Activated naive CD8-positive, alpha-beta T cell treated with anti-CD3 and anti-CD28 coated beads, Interleukin-2, amount 10 ng/mL, durations not matched to agents 7 days and 5 days (primary cell): ENCODE results near the gene ZMYND11. TPM values are rescaled to one million over a fixed set of nuclear protein-coding genes. Genes with fewer than 3 reads are reported as not detected.

ENCODE experiments used
- ATAC-seq: fragments of 150-1000 bp; cut with Tn5 transposase; one replicate; pipeline ENCODE4 v1.10.0; 2021; ENCODE audit warnings: low read depth, moderate library complexity
- POLR2A ChIA-PET: fragments of 350-600 bp; sonication (Branson Sonifier 250); formaldehyde crosslinking; loops from one replicate; lab custom pipeline; 2021; ENCODE audit warnings: antibody characterized with exemption; lab: Charles Lee
- DNase-seq: peaks from one replicate; pipeline ENCODE4 v3.0.0; 2021
- H3K27ac Mint-ChIP-seq: one replicate; pipeline ENCODE4 v1.8.0; 2022; ENCODE audit warnings: mild to moderate bottlenecking, mixed read lengths
- H3K27me3 Mint-ChIP-seq: one replicate; pipeline ENCODE4 v1.8.0; 2022; ENCODE audit warnings: mild to moderate bottlenecking, moderate library complexity, mixed read lengths
- H3K36me3 Mint-ChIP-seq: one replicate; pipeline ENCODE4 v1.8.0; 2021; ENCODE audit warnings: mild to moderate bottlenecking, mixed read lengths
- H3K4me1 Mint-ChIP-seq: one replicate; pipeline ENCODE4 v1.8.0; 2021; ENCODE audit warnings: mixed read lengths
- H3K4me3 Mint-ChIP-seq: one replicate; pipeline ENCODE4 v1.8.0; 2022; ENCODE audit warnings: mild to moderate bottlenecking, moderate library complexity, mixed read lengths
- H3K9me3 Mint-ChIP-seq: one replicate; pipeline ENCODE4 v1.8.0; 2021; ENCODE audit warnings: mixed read lengths
- total RNA-seq, 2 experiments: library from RNA; stranded (reverse); gene quantifications; one replicate each; pipeline ENCODE4 v1.2.3, GENCODE V29; 2021

ZMYND11 gene
- total RNA-seq, 2 experiments from 2014 or later, result 49.9 to 52.8 TPM

- Mint-ChIP-seq H3K9me3 (no peaks in the 10 kb centered on the region), H3K27ac (no peak overlapping the region), H3K27me3 (no peaks in the 10 kb centered on the region), H3K36me3 (peaks cover 13% of the 10 kb centered on the region), H3K4me1 (peaks cover 9% of the 10 kb centered on the region), H3K4me3 (no peak overlapping the region)
- ATAC-seq (no peak), DNase-seq (no peak)
- POLR2A ChIA-PET, result no interaction called here
Measured at GRCh38 chr10:226018-226417, 90.8 kb downstream of the ZMYND11 start.

GRCh38 chr10:227014-227413 is 91.8 kb downstream of the ZMYND11 start:
- H3K27ac Mint-ChIP-seq, result no peak overlapping the region

GRCh38 chr10:228366-228765 is 93.1 kb downstream of the ZMYND11 start:
- no peak overlapping the region for H3K27ac Mint-ChIP-seq
- peaks cover 3% of the 10 kb centered on the region for H3K36me3 Mint-ChIP-seq
- no peaks in the 10 kb centered on the region for H3K9me3 Mint-ChIP-seq
- POLR2A ChIA-PET, result no interaction called here
- peaks cover 4% of the 10 kb centered on the region for H3K4me1 Mint-ChIP-seq
- DNase-seq (no peak), ATAC-seq (no peak)
- H3K4me3 Mint-ChIP-seq, result no peak overlapping the region
- H3K27me3 Mint-ChIP-seq, result no peaks in the 10 kb centered on the region

More at GRCh38 chr10:227014-227413, 91.8 kb downstream of the ZMYND11 start:
- no peak overlapping the region for H3K4me3 Mint-ChIP-seq
- ATAC-seq, result no peak
- H3K9me3 Mint-ChIP-seq, result no peaks in the 10 kb centered on the region
- POLR2A ChIA-PET, result interaction anchor here (1.3 kb wide), 1 partner anchor 23 kb away, joined by 3 read pairs; no protein-coding TSS in a partner anchor
- DNase-seq, result no peak
- peaks cover 7% of the 10 kb centered on the region for H3K36me3 Mint-ChIP-seq
- H3K27me3 Mint-ChIP-seq, result no peaks in the 10 kb centered on the region
- H3K4me1 Mint-ChIP-seq, result peaks cover 4% of the 10 kb centered on the region

GRCh38 chr10:230758-231157 is 95.5 kb downstream of the ZMYND11 start:
- H3K4me3 Mint-ChIP-seq, result no peak overlapping the region
- H3K27ac Mint-ChIP-seq, result no peak overlapping the region
- POLR2A ChIA-PET, result interaction anchor here (0.7 kb wide), 1 partner anchor 10 kb away, joined by 7 read pairs; no protein-coding TSS in a partner anchor
- no peaks in the 10 kb centered on the region for H3K9me3 Mint-ChIP-seq
- no peaks in the 10 kb centered on the region for H3K36me3 Mint-ChIP-seq
- DNase-seq, result no peak
- peaks cover 4% of the 10 kb centered on the region for H3K4me1 Mint-ChIP-seq
- no peaks in the 10 kb centered on the region for H3K27me3 Mint-ChIP-seq
- ATAC-seq, result no peak

- Mint-ChIP-seq H3K27me3 (no peaks in the 10 kb centered on the region), H3K9me3 (no peaks in the 10 kb centered on the region), H3K4me1 (peaks cover 4% of the 10 kb centered on the region), H3K36me3 (peaks cover 2% of the 10 kb centered on the region), H3K27ac (no peak overlapping the region), H3K4me3 (no peak overlapping the region)
- ATAC-seq (no peak), DNase-seq (no peak)
- POLR2A ChIA-PET, result no interaction called here
Measured at GRCh38 chr10:232061-232460, 96.8 kb downstream of the ZMYND11 start.

- peaks cover 2% of the 10 kb centered on the region for H3K36me3 Mint-ChIP-seq
- H3K9me3 Mint-ChIP-seq, result no peaks in the 10 kb centered on the region
- POLR2A ChIA-PET, result no interaction called here
- DNase-seq (no peak), ATAC-seq (no peak)
- no peaks in the 10 kb centered on the region for H3K27me3 Mint-ChIP-seq
- H3K27ac Mint-ChIP-seq, result no peak overlapping the region
- peaks cover 4% of the 10 kb centered on the region for H3K4me1 Mint-ChIP-seq
- no peak overlapping the region for H3K4me3 Mint-ChIP-seq
Measured at GRCh38 chr10:232878-233277, 97.6 kb downstream of the ZMYND11 start.

GRCh38 chr10:234708-235406 is 99.6 kb downstream of the ZMYND11 start:
- H3K4me1 Mint-ChIP-seq, result no peaks in the 10 kb centered on the region
- POLR2A ChIA-PET, result no interaction called here
- H3K9me3 Mint-ChIP-seq, result no peaks in the 10 kb centered on the region
- no peak overlapping the region for H3K4me3 Mint-ChIP-seq
- DNase-seq (no peak), ATAC-seq (no peak)
- peaks cover 7% of the 10 kb centered on the region for H3K36me3 Mint-ChIP-seq
- H3K27me3 Mint-ChIP-seq, result no peaks in the 10 kb centered on the region
- no peak overlapping the region for H3K27ac Mint-ChIP-seq

GRCh38 chr10:235915-236314 is 100.7 kb downstream of the ZMYND11 start:
- ATAC-seq (no peak), DNase-seq (no peak)
- H3K27me3 Mint-ChIP-seq, result no peaks in the 10 kb centered on the region
- no peak overlapping the region for H3K27ac Mint-ChIP-seq
- no peaks in the 10 kb centered on the region for H3K4me1 Mint-ChIP-seq
- POLR2A ChIA-PET, result no interaction called here
- no peaks in the 10 kb centered on the region for H3K9me3 Mint-ChIP-seq
- no peak overlapping the region for H3K4me3 Mint-ChIP-seq
- H3K36me3 Mint-ChIP-seq, result peaks cover 7% of the 10 kb centered on the region

- no peaks in the 10 kb centered on the region for H3K9me3 Mint-ChIP-seq
- DNase-seq (no peak), ATAC-seq (no peak)
- H3K27ac Mint-ChIP-seq, result no peak overlapping the region
- peaks cover 7% of the 10 kb centered on the region for H3K36me3 Mint-ChIP-seq
- POLR2A ChIA-PET, result no interaction called here
- no peaks in the 10 kb centered on the region for H3K27me3 Mint-ChIP-seq
- no peaks in the 10 kb centered on the region for H3K4me1 Mint-ChIP-seq
- H3K4me3 Mint-ChIP-seq, result no peak overlapping the region
Measured at GRCh38 chr10:239109-239508, 103.9 kb downstream of the ZMYND11 start.

GRCh38 chr10:241451-241850 is 106.2 kb downstream of the ZMYND11 start:
- Mint-ChIP-seq H3K27ac (no peak overlapping the region), H3K27me3 (no peaks in the 10 kb centered on the region), H3K4me3 (no peak overlapping the region), H3K4me1 (no peaks in the 10 kb centered on the region), H3K9me3 (no peaks in the 10 kb centered on the region), H3K36me3 (peaks cover 7% of the 10 kb centered on the region)
- DNase-seq, result no peak
- POLR2A ChIA-PET, result no interaction called here
- no peak for ATAC-seq

GRCh38 chr10:241966-242643 is 106.8 kb downstream of the ZMYND11 start:
- Mint-ChIP-seq H3K36me3 (peaks cover 10% of the 10 kb centered on the region), H3K9me3 (no peaks in the 10 kb centered on the region), H3K4me3 (no peak overlapping the region), H3K27me3 (no peaks in the 10 kb centered on the region), H3K27ac (no peak overlapping the region), H3K4me1 (no peaks in the 10 kb centered on the region)
- ATAC-seq, result no peak
- no peak for DNase-seq
- POLR2A ChIA-PET, result no interaction called here

GRCh38 chr10:244227-244626 is 109.0 kb downstream of the ZMYND11 start:
- H3K36me3 Mint-ChIP-seq, result peaks cover 16% of the 10 kb centered on the region
- no peak overlapping the region for H3K27ac Mint-ChIP-seq
- H3K4me1 Mint-ChIP-seq, result no peaks in the 10 kb centered on the region
- POLR2A ChIA-PET, result no interaction called here
- DNase-seq (no peak), ATAC-seq (no peak)
- no peaks in the 10 kb centered on the region for H3K27me3 Mint-ChIP-seq
- H3K4me3 Mint-ChIP-seq, result no peak overlapping the region
- H3K9me3 Mint-ChIP-seq, result no peaks in the 10 kb centered on the region

- DNase-seq (no peak), ATAC-seq (no peak)
- Mint-ChIP-seq H3K27ac (no peak overlapping the region), H3K4me1 (no peaks in the 10 kb centered on the region), H3K27me3 (no peaks in the 10 kb centered on the region), H3K36me3 (peaks cover 21% of the 10 kb centered on the region), H3K4me3 (no peak overlapping the region), H3K9me3 (no peaks in the 10 kb centered on the region)
- POLR2A ChIA-PET, result no interaction called here
Measured at GRCh38 chr10:246431-246830, 111.2 kb downstream of the ZMYND11 start.

GRCh38 chr10:247480-247879 is 112.2 kb downstream of the ZMYND11 start:
- Mint-ChIP-seq H3K36me3 (peaks cover 25% of the 10 kb centered on the region), H3K4me3 (no peak overlapping the region), H3K4me1 (no peaks in the 10 kb centered on the region), H3K9me3 (no peaks in the 10 kb centered on the region), H3K27me3 (no peaks in the 10 kb centered on the region), H3K27ac (no peak overlapping the region)
- POLR2A ChIA-PET, result no interaction called here
- ATAC-seq (no peak), DNase-seq (no peak)
